Hematopoietic multipotent progenitor cell (in vitro differentiated cells): ENCODE data around the gene RABIF. TPM values are rescaled to one million over a fixed set of nuclear protein-coding genes. Genes with fewer than 3 reads are reported as not detected.

ENCODE experiments used
- DNase-seq, 3 donors: peaks; one replicate each; pipeline ENCODE4 v3.0.0-alpha.2; 2011 to 2015; ENCODE audit warnings: low read depth in 2 of 3, low spot score in 2 of 3
- total RNA-seq: library from RNA; depleted of rRNA; stranded (reverse); fragments of >200 nt; gene quantifications from one replicate; pipeline ENCODE4 v1.2.3, GENCODE V29; 2012

Gene RABIF
- total RNA-seq, 1 donor, result 8.1 TPM

GRCh38 chr1:202879128-202879527 is 9.8 kb downstream of the RABIF start:
- no peak for DNase-seq

DNA sequence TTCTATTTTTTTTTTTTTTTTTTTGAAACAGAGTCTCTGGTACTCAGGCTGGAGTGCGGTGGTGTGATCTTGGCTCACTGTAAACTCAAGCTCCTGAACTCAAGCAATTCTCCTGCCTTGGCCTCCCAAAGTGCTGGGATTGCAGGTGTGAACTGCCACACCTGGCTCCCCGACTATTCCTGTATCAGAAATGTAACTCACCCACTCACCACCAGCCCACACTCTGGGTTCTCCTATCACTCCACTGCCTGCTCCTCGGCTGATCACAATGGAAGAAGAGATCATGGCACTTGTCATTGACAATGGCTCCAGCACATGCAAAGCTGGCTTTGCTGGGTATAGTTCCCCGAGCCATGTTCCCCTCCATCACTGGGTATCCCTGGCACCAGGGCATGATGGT is 15.9 kb downstream of the RABIF start:
- no peak for DNase-seq

DNA sequence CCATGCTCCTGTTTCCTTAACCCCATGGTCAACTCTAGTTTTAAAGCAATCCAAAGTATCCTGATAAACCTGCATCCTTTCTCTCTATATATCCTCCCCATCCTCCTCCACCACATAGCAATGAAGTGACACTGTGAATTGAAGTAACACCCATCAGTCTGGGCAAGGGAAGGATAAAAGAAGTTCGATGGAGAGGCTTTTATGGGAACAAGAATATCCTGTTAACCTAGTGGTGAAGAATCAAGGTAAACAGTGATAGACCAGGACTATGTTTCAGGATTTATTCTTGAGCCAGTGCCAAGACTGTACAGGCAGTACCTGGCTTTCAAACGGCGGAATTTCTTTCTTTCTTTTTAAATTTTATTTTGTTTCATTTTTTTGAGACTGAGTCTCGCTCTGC is 17.6 kb downstream of the RABIF start:
- DNase-seq, result no peak

GRCh38 chr1:202862679-202863560 is 26.0 kb downstream of the RABIF start:
- DNase-seq, result no peak

- DNase-seq, result peak in 2 of 3 donors; percentile 67 to 68
Observed at GRCh38 chr1:202861420-202862132, 27.4 kb downstream of the RABIF start.

- peak in 1 of 3 donors; percentile 52 for DNase-seq
Observed at GRCh38 chr1:202860744-202861419, 28.1 kb downstream of the RABIF start.

DNA sequence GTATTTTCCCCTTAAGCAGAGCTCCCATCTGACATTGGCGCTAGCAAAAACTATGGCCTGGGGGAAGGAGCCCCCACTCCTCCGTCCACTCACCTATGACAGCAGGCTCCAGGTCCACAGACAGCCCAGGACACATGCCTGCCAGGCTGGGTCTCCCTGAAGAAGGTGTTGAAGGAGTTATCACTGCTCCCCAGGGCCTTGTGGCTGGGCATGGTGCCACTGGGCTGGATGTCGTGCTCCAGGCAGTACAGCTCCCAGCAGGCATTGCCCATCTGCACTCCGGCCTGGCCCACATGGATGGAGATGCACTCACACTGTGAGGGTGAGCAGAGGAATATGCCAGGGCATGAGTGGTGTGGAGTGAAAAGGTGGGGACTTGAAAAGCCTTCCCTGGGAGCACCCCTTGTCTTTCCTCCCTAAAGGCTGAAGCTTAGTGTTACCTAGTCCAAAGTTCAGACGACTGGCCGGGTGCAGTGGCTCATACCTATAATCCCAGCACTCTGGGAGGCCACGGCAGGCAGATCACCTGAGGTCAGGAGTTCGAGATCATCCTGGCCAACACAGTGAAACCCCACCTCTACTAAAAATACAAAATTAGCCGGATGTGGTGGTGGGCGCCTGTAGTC is 30.0 kb downstream of the RABIF start:
- no peak for DNase-seq

- DNase-seq, result peak in 1 of 3 donors; percentile 36
Observed at GRCh38 chr1:202858331-202858730, 30.6 kb downstream of the RABIF start.

DNA sequence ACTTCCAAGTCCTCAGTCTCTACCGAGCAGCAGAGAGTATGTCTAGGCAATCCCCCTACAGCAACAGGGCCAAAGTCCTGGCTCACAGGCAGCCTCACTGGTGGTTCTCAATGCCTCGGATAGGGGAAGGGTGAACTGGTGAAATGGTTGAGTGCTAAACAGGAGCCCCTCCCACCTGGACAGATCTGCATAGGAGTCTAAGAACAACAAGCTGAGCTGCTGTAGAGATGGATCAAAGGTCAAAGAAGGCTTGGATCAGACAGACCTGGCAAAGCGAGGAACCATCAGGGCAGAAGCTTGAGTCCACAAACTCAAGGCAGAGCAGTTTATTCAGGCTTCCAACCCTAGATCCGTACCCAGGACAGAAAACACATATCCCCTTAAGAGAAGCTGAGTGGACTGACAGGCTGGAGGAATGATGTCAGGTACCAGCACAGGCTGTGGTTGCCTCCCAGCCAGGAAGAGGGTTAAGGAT is 31.8 kb downstream of the RABIF start:
- DNase-seq, result no peak

DNA sequence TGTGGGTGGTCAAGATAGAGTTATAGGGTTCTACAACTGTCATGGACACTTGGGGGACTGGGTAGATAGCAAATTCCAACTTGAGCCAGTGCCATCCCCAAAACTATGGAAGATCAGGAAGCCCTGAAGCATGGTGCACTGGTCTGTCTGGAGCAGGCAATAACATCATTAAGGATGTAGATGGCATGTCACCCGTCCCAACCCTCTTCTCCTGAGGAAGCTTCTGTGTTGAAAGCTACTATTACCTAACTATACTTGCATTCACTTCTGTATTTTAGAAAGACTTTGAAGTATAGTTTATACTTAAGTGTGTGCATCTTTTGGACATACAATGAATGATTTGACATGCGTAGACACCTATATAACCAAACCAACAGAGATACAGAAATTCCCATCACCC is 32.9 kb downstream of the RABIF start:
- no peak for DNase-seq

DNA sequence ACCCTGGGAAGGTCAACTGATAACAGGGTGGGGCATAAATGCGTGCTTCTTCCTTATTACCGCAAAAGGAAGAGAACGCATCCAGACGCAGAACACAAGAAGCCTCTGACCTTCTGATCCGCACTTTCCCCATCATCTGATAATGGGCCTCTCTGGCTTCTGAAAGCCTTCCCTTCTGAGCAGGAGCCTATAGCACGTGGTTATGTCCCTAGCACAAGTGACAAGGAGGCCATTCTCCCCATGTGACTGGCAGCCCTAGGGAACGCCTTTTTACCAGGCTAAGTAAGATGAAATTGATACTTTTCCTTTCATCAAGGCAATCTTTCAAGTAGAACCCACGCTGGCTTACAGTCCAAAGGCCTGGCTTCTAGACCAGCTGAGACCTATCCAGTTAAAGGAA is 34.2 kb downstream of the RABIF start:
- no peak for DNase-seq

GRCh38 chr1:202852163-202852904 is 36.6 kb downstream of the RABIF start:
- peak in 2 of 3 donors; percentile 78 to 87 for DNase-seq

- DNase-seq, result no peak
Observed at GRCh38 chr1:202850593-202851362, 38.2 kb downstream of the RABIF start.

GRCh38 chr1:202848191-202848542 is 40.8 kb downstream of the RABIF start:
- no peak for DNase-seq

GRCh38 chr1:202844935-202845334 is 44.0 kb downstream of the RABIF start:
- DNase-seq, result no peak

DNA sequence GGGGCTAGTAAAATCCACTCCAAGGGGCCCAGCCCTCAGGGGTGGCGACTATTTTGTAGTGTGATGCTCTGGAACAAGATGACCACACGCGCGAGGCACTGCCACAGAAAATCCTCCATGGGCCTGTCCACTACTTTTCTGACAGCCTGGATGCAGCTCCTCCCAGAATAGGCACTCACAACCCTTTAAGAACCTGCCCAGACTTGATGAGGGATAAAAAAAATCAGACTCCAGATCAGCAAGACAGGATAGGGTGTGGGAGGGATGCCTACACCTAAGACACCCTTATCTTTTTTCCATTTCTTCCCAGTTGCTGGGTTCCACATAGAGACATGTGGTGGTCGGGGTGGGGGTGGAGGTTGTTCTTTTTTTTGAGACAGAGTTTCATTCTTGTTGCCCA is 44.7 kb downstream of the RABIF start:
- DNase-seq, result no peak

DNA sequence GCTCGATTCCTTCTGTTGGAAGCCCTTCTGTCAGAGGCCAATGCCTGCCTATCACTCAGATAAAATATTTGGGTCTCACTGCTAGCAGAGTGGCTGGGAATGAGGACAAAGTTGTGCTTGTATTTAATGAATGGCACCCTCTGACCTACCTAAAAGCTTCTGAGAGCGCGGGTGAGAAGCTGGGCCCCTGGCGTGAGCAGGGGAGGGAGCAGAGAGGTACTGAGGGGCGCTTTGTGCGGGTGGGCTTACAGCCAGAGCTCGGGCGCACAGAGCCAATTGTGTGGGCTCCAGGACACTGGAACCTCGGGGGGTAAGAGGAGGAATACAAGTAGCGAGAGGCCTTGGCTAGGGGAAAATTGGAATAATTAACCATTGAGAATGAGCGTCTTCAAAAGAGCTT is 45.9 kb downstream of the RABIF start:
- DNase-seq, result no peak

DNA sequence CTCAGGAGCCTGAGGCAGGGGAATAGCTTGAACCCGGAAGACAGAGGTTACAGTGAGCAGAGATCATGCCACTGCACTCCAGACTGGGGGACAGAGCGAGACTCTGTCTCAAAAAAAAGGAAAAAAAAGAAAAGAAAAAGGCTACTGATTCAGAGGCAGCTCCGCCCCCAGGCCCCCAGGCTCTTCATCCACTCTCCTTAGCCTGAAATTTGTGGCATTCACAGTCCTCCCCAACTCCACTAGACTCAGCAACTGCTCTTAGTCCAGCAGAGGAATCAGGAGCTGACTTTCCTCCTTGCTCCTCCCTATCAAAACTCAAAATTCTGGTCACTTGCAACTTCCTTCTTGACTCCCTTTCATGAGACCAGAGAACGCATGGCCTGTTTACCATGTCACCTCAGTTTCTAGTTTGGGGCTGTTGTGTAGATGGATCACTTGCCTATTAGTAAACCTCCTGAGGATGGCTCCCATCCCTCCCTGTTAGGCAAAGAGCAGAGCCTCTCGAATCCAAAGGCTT is 51.1 kb downstream of the RABIF start:
- DNase-seq, result no peak
